DMS79 treated with DMSO at 0.1 percent for 48 hours (cell line): ENCODE measurements around the gene ST7L.

Source experiments
- DNase-seq: peaks from one replicate; lab custom pipeline; 2025; lab: John Stamatoyannopoulos, UW

ST7L gene

DNA sequence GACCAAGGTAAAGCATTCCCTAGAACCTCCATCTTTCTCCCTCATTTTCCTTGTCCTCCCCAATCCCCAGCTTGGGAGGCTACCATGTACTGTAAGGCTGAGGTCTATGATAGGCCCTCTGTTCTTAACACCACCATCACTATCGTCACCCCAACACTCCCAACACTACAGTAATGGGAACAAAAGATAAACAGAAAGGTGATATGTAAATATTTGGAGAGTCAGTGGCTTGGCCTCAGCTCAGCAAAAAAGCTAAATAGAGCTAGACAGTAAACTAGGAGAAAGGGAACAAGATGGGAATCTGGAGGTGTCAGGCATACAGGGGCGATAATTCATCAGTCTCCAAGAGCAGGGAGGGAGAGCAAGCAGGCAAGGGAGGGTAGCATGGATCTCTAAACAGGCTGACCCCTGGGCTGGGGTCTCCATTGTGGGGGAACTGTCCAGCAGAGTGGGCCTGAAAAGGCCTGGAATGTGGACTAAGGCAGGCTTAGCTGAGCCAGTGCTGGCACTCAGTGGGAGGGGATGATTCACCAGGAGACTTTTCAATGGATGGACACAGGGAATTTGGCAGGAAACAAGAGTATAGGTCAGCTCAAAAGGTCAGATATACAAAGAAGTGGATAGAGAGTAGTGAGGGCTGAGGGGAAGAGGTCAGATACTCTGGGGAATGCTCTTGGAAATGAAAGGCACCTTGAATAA is 103.5 kb downstream of the ST7L start:
- no peak for DNase-seq

DNA sequence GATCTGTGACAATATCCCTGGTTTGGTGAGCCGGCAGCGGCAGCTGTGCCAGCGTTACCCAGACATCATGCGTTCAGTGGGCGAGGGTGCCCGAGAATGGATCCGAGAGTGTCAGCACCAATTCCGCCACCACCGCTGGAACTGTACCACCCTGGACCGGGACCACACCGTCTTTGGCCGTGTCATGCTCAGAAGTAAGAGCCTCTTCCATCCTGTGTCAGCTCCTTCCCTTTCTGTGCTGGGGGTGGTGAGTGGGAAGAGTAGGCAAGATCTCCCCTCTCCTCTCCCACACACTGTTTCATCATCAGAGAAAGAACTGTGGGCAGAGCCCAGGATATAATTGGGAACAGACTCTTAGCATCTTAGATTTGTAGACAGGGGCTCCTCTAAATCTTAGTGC is 104.0 kb downstream of the ST7L start:
- DNase-seq: no peak

GRCh38 chr1:112513112-112513870 is 105.7 kb downstream of the ST7L start:
- no peak for DNase-seq

- DNase-seq: no peak
Observed at GRCh38 chr1:112511897-112512296, 107.0 kb downstream of the ST7L start.

DNA sequence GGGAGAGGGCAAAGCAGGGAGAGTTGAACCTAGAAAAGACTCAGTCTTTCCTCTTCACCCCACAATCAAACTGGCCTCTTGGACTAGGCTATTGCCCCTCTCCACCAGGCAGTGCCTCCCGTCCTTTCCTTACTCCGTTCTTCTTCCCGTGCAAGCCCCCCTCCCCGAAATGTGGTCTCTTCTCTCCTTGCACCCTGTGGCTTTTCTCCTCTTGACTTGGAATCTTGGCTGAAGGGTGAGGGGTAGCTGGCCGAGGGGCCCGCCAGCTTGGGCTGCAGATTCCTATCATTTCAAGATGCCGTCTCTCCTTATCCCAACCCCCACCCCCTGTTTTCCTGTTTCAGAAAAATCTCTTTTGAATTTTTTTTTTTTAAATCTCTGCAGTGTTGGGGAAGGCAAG is 108.6 kb downstream of the ST7L start:
- DNase-seq: no peak

GRCh38 chr1:112509660-112510178 is 109.2 kb downstream of the ST7L start:
- no peak for DNase-seq

DNA sequence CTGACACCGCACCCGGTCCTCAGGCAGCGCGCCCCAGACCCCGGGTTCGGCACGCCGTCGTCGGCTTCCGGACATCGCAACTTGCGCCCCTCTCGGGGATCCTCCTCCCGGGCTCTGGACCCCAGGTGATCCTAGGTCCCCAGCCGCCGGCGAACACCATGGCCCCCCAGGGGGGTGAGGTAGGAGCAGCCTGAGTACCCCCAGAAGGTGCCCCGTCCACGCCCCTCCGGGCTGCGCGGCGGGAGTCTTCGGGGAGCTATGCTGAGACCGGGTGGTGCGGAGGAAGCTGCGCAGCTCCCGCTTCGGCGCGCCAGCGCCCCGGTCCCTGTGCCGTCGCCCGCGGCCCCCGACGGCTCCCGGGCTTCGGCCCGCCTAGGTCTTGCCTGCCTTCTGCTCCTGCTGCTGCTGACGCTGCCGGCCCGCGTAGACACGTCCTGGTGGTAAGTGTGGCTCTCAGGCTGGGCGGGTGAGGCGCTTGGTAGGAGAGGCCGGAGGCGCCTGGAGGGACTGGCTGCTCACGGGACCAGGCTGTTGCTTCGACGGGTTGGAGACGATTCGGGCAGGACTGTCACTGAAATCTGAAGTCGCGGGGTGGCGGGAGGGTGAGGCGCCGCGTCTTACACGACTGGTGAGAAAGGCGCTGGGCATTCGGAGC is 109.8 kb downstream of the ST7L start:
- DNase-seq: no peak

- no peak for DNase-seq
Observed at GRCh38 chr1:112508278-112509004, 110.5 kb downstream of the ST7L start, which contains the start of gene WNT2B. TSS of gene WNT2B (plus strand) at chr1:112508965. CDS start at chr1:112509263, 298 bp downstream.

DNA sequence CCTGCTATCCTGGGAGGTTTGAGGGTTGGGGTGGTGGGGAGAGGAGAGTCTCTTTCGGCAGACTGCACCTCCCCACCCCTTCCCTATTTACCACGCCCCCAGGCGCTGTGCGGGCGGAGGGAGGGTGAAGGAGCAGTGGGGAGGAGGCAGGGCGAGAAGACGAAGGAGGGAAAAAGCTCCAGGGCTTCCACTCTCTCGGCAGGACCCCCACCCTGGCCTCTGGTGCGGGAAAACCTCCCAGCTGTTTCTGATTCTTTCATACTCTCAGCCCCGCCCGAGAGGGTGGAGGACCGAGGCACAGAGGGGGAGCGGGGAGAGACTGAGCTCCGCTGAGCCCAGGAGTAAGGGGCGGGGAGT is 111.0 kb downstream of the ST7L start:
- DNase-seq: peak; percentile 15

- DNase-seq: no peak
Observed at GRCh38 chr1:112507336-112507735, 111.6 kb downstream of the ST7L start.

- DNase-seq: no peak
Observed at GRCh38 chr1:112506731-112507130, 112.2 kb downstream of the ST7L start.

- DNase-seq: no peak
Observed at GRCh38 chr1:112506306-112506705, 112.6 kb downstream of the ST7L start.

GRCh38 chr1:112505878-112506277 is 113.1 kb downstream of the ST7L start:
- no peak for DNase-seq

DNA sequence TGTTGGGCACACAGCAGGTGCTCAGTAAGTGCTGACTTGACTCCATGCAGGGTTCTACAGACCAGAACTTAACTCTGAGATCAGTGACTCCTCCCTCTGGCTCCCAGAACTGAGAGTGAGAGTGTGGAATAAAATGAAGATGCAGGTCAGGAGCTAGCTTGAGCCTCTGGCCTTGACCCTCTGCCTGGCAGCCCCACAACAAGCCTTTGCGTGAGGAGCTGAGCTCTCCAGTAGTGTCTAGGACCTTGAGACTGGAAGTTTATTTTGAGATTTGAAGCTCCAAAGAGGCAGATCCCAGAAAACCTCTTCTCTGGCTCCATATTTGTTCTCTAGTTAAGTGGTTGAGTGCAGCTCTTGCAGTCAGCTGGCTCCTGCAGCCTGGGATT is 113.5 kb downstream of the ST7L start:
- no peak for DNase-seq

GRCh38 chr1:112504661-112505399 is 114.1 kb downstream of the ST7L start:
- no peak for DNase-seq

DNA sequence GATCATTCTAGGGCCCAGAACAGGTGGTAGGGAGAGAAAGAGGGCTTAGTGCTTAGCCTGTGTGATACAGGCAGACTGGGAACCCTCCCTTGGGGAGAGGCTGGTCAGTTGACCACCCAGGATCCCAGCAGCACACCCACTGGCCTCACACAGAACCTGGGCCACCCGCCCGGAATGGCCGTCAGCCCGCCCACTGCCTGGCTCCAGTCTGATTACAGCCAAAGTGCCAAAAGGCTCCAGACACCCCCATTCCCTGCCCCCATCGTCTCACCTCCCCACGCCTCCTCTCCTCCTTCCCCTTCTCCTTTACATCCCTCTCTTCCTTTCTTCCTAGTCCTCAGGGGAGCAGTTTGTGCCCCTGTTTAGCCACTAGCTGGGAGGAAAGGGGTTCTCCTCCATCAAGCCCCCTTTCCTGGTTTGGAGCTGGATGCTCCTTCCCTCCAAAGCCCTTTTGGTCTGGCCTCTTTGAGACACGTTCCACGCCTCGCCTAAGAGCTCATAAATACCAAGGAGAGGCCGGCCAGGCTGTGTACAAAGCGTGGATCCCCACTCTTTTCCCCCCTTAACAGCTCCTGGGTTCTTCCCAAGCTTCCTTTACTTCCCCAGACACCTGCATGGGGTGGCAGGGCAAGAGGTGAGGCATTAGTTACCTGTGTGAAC is 114.8 kb downstream of the ST7L start:
- DNase-seq: no peak

- no peak for DNase-seq
Observed at GRCh38 chr1:112502826-112503225, 116.1 kb downstream of the ST7L start.

DNA sequence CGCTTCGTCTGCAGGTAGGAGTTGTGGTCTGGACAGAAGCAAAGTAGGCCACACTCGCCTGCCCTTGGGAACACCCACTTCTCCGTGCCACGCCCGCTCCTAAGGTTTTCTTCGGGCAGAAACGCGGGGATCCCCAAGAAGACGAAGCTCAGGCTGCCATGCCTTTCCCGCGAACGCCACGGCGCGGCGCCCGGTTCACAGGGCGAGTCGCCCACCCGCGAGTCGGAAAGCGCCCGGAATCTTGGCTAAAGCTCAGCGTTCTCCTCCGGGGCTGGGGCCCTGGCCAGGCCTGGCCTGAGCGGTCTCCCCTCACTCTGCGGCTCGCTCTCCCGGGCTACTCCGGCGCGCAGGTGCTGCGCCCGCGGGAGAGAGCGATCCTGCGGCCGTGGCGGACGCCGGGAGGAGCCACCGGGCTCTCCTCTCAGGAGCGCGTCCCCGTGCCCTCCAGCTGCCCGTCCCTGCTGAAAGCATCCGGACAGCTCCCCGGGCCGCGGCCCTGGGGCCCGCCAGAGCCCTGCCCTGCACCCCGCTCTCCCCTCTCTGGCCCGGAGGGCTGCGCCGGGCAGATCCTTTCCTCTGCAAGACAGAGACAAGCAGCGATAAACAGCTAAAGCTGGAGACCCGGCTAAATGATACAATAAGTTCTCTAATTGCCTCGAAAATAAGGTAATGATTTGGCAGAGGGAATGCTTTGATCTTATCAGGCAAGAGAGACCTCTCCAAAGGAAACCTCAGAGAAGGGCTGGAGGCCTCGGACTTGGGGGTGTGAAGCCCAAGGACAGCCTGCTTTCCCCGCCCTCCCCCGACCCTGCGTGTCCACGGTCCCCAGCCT is 116.9 kb downstream of the ST7L start:
- DNase-seq: peak; percentile 48

GRCh38 chr1:112496290-112496689 is 122.7 kb downstream of the ST7L start:
- DNase-seq: no peak

DNA sequence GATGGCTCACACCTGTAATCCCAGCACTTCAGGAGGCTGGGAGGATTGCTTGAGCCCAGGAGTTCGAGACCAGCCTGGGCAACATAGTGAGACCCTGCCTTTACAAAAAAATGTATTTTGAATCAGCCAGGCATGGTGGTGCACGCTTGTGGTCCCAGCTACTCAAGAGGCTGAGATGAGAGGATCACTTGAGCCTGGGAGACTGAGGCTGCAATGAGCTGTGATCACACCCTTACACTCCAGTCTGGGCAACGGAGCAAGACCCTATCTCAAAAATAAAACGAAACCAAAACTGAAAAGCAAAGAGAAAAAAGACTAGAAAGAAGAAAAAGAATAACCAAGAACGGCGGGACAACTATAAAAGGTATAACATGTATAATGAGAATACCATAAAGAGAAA is 125.6 kb downstream of the ST7L start:
- no peak for DNase-seq
